ENCODE measurements around the gene GATD1. TPM values are rescaled to one million over a fixed set of nuclear protein-coding genes. Genes with fewer than 3 reads are reported as not detected.

Gene GATD1
- total and polyA plus RNA-seq, 11 donors: 13.4 to 30.8 (median 20.5) TPM

DNA sequence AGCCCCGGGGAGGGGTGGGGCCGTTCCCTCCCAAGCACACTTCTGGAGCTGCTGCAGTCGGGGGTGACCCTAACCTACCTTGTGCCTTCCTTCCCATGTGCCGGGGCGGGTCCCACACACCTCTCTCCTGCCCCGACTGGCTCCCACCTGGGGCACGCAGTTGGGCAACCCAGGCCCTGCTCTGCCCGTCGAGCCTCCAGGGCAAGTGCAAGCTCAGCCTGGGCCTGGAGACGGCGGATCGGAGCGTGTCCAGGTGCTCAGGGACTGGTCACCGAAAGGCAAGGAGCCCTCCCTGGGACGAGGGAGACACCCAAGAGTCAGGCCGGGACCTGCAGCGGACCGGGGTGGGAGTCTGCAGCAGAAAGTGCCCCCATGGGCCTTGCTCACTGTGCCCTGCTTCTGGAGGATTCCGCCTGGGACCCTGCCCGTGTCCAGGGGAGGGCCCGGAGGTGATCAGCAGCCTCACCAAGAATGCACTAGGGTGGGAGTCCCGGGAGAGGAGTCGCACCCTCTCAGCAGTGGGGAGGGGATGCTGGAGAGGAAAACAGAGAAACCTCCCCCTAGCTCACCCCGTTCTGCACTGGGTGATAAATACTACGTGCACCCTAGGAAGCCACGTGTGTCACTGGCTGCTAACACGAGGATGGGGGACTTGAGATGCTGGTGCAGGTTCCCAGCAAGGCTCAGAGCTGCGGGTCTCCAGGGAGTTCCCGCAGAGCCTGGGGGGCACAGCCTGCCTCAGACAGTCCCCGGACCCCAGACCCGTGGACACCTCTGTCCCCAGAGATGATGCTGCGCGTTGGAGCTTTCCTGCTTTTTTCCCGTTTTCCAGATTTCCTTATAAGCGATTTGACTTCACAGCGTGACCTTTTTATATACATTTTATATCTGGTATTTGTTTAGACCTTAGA is 5.2 kb upstream of the GATD1 start:
- 73 to 79% (median 78%) methylated on average over 31 to 36 of the region's 36 CpGs for WGBS, 4 donors
- H3K4me1 ChIP-seq: peaks cover 0 to 23% (median 15%) of the 10 kb centered on the region in 12 donors
- intact Hi-C loops (cut with DNase I): no loop called here
- DNase-seq (peak in 1 of 5 donors; percentile 23), ATAC-seq (no peak)
- TF ChIP-seq, protein P1, sequence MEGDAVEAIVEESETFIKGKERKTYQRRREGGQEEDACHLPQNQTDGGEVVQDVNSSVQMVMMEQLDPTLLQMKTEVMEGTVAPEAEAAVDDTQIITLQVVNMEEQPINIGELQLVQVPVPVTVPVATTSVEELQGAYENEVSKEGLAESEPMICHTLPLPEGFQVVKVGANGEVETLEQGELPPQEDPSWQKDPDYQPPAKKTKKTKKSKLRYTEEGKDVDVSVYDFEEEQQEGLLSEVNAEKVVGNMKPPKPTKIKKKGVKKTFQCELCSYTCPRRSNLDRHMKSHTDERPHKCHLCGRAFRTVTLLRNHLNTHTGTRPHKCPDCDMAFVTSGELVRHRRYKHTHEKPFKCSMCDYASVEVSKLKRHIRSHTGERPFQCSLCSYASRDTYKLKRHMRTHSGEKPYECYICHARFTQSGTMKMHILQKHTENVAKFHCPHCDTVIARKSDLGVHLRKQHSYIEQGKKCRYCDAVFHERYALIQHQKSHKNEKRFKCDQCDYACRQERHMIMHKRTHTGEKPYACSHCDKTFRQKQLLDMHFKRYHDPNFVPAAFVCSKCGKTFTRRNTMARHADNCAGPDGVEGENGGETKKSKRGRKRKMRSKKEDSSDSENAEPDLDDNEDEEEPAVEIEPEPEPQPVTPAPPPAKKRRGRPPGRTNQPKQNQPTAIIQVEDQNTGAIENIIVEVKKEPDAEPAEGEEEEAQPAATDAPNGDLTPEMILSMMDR (IDR thresholded peaks at IDR 0.05): no peak
- TF ChIP-seq POLR2A (IDR thresholded peaks at IDR 0.05): no peak
- H3K36me3 ChIP-seq: peaks cover 0 to 3% (median 0%) of the 10 kb centered on the region in 9 donors
- H3K27ac ChIP-seq: no peak overlapping the region
- H3K27me3 ChIP-seq: no peaks in the 10 kb centered on the region
- H3K9me3 ChIP-seq: no peaks in the 10 kb centered on the region
- no peak overlapping the region for H3K4me3 ChIP-seq

DNA sequence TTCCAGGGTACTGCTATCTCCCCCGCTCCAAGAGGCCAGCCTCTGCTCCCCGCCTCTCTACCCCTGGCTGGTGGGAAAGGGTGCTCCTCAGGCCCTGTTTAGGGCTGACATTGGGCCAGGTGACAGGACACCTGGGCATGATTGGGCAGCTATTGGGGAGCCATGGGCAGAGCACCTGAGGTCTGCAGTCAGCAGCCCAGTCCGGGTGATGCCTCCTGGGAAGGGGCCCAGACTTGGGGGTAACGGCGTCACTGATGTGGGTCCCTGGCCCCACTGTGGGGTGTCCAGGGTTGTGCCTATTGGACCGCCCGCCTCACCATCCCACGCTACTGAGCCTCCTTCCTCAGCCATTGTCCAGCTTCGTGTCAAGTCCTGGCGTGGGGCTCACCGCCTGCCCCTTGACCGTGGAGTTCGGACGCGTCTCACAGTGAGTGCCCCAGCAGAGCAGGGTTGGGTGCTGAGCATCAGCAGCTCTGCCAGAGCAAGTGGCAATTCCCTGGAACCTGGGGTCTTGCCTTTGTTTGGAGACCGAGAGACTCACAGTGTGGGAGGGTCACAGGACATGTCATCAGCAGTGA is 2.8 kb upstream of the GATD1 start:
- Histone ChIP-seq H3K27ac (no peak overlapping the region), H3K9me3 (no peaks in the 10 kb centered on the region), H3K4me1 (peaks cover 0 to 42% (median 31%) of the 10 kb centered on the region in 12 donors), H3K4me3 (no peak overlapping the region), H3K36me3 (peaks cover 0 to 3% (median 0%) of the 10 kb centered on the region in 9 donors), H3K27me3 (no peaks in the 10 kb centered on the region)
- DNase-seq (peak in 1 of 5 donors; percentile 22), ATAC-seq (no peak)
- intact Hi-C loops (cut with DNase I): no loop called here
- no peak for TF ChIP-seq POLR2A (IDR thresholded peaks at IDR 0.05)
- TF ChIP-seq, protein P1 (IDR thresholded peaks at IDR 0.05): no peak
- WGBS, 4 donors: 94 to 95% (median 94%) methylated on average over 7 to 16 of the region's 16 CpGs

DNA sequence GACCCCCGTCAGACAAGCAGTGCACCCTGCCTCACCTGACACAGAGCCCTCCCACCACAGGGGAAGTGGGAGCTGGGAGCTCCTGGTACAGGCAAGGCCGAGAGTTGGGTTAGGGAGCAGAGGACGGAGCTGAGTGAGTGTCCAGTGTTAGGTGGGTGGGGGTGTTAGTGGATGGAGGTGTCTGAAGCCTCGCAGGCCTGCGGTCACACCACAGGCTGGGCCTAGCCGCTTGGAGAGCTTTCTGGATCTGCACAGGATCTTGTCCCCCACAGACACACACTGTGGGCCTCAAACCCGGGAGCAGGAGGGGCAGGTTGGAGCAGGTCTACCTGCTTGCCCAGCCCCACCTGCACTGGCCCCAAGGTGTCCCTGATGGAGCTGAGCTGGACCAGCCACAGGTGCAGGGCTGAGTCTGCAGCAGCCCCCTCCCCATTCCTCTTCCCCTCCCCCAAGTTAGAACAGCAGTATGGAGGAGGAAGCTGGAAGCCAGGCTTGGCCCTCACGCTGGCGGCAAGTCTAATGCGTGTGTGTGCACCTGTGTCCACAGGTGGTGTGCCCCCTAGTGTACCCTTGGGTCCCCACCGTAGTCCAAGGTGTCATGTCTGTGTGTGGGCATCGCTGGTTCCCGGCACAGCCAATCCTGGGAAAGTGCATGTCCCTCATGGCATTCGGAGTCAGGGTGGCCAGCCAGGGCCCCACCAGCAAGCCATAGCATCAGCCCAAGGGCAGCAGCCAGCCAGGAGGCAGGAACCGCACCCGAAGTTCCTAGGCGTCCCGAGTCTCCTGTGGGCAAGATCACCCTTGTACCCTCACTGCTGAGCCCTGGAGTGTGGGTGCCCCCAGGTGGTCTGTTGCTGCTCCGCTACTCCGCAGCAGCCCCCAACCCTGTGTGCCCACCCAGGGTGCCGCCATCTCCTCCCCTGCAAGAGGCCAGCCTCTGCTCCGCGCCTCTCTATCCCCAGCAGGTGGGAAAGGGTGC is 2.0 kb upstream of the GATD1 start:
- 91 to 97% (median 93%) methylated on average over 17 to 23 of the region's 23 CpGs for WGBS, 4 donors
- intact Hi-C loops (cut with DNase I): no loop called here
- H3K27me3 ChIP-seq: no peaks in the 10 kb centered on the region
- TF ChIP-seq, protein P1 (IDR thresholded peaks at IDR 0.05): no peak
- TF ChIP-seq POLR2A (IDR thresholded peaks at IDR 0.05): no peak
- ATAC-seq (no peak), DNase-seq (peak in 4 of 5 donors; percentile 16 to 59 (median 22))
- H3K36me3 ChIP-seq: peaks cover 0 to 6% (median 0%) of the 10 kb centered on the region in 9 donors
- peaks cover 0 to 43% (median 33%) of the 10 kb centered on the region in 12 donors for H3K4me1 ChIP-seq
- no peak overlapping the region for H3K4me3 ChIP-seq
- no peak overlapping the region for H3K27ac ChIP-seq
- no peaks in the 10 kb centered on the region for H3K9me3 ChIP-seq
